Measurements from ENCODE around the gene CLUH. TPM values are rescaled to one million over a fixed set of nuclear protein-coding genes. Genes with fewer than 3 reads are reported as not detected.

The CLUH gene, protein sequence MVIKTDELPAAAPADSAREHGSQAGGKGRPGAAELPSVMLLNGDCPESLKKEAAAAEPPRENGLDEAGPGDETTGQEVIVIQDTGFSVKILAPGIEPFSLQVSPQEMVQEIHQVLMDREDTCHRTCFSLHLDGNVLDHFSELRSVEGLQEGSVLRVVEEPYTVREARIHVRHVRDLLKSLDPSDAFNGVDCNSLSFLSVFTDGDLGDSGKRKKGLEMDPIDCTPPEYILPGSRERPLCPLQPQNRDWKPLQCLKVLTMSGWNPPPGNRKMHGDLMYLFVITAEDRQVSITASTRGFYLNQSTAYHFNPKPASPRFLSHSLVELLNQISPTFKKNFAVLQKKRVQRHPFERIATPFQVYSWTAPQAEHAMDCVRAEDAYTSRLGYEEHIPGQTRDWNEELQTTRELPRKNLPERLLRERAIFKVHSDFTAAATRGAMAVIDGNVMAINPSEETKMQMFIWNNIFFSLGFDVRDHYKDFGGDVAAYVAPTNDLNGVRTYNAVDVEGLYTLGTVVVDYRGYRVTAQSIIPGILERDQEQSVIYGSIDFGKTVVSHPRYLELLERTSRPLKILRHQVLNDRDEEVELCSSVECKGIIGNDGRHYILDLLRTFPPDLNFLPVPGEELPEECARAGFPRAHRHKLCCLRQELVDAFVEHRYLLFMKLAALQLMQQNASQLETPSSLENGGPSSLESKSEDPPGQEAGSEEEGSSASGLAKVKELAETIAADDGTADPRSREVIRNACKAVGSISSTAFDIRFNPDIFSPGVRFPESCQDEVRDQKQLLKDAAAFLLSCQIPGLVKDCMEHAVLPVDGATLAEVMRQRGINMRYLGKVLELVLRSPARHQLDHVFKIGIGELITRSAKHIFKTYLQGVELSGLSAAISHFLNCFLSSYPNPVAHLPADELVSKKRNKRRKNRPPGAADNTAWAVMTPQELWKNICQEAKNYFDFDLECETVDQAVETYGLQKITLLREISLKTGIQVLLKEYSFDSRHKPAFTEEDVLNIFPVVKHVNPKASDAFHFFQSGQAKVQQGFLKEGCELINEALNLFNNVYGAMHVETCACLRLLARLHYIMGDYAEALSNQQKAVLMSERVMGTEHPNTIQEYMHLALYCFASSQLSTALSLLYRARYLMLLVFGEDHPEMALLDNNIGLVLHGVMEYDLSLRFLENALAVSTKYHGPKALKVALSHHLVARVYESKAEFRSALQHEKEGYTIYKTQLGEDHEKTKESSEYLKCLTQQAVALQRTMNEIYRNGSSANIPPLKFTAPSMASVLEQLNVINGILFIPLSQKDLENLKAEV (N-terminal part only)
- total RNA-seq (2021; fragmentation: NEBNext Ultra II Directional; extraction: Animal tissue kit (Norgen Biotek cat#: 25700)) = 10 to 100 TPM; 42.7 to 62.9 (median 48.6) TPM
- long read RNA-seq, partial matches to known transcripts = 2 of 6 reads
- long read RNA-seq, other reads (novel, unspliced or antisense) = 4 of 6 reads

- Mint-ChIP-seq H3K4me1 (ENCODE audit: low read depth) (peaks cover 27% of the 10 kb centered on the region), H3K4me3 (peak within 1 kb of the TSS; percentile 91), H3K36me3 (ENCODE audit: low read depth) (no peaks in the 10 kb centered on the region), H3K27me3 (ENCODE audit: insufficient read depth) (peaks cover 3% of the 10 kb centered on the region), H3K27ac (peak within 1 kb of the TSS; percentile 69), H3K9me3 (no peaks in the 10 kb centered on the region)
- DNase-seq = peak; percentile 94
- TF ChIP-seq, protein P1, sequence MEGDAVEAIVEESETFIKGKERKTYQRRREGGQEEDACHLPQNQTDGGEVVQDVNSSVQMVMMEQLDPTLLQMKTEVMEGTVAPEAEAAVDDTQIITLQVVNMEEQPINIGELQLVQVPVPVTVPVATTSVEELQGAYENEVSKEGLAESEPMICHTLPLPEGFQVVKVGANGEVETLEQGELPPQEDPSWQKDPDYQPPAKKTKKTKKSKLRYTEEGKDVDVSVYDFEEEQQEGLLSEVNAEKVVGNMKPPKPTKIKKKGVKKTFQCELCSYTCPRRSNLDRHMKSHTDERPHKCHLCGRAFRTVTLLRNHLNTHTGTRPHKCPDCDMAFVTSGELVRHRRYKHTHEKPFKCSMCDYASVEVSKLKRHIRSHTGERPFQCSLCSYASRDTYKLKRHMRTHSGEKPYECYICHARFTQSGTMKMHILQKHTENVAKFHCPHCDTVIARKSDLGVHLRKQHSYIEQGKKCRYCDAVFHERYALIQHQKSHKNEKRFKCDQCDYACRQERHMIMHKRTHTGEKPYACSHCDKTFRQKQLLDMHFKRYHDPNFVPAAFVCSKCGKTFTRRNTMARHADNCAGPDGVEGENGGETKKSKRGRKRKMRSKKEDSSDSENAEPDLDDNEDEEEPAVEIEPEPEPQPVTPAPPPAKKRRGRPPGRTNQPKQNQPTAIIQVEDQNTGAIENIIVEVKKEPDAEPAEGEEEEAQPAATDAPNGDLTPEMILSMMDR (IDR thresholded peaks at IDR 0.05) = no peak
Observed at GRCh38 chr17:2711608-2712299, at the start of gene CLUH. CLUH (minus strand) TSS chr17:2711764; CDS start chr17:2711661, 103 bp downstream.

DNA sequence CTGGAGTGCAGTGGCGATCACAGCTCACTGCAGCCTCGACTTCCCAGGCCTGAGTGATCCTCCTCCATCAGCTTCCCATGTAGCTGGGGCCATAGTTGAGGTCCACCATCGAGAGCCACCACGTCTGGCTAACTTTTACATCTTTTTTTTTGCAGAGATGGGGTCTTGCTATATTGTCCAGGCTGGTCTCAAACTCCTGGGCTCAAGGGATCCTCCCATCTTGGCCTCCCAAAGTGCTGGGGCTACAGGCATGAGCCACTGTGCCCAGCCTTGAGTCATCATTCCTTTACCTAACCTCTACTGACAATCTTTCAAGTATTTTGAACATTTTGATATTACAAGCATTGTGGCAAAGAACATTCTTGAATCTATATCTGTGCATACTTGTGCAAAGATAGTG, 47.3 kb upstream of the CLUH start:
- H3K27ac Mint-ChIP-seq = no peak overlapping the region
- DNase-seq = no peak
- 0 out of 2 replicates have a peak, but pooled peaks cover 5% of the 10 kb centered on the region for H3K36me3 Mint-ChIP-seq (ENCODE audit: low read depth)
- TF ChIP-seq, protein P1 (IDR thresholded peaks at IDR 0.05) = no peak
- no peak overlapping the region for H3K4me3 Mint-ChIP-seq
- peaks cover 25% of the 10 kb centered on the region for H3K27me3 Mint-ChIP-seq (ENCODE audit: insufficient read depth)
- no peaks in the 10 kb centered on the region for H3K9me3 Mint-ChIP-seq
- H3K4me1 Mint-ChIP-seq (ENCODE audit: low read depth) = no peaks in the 10 kb centered on the region

DNA sequence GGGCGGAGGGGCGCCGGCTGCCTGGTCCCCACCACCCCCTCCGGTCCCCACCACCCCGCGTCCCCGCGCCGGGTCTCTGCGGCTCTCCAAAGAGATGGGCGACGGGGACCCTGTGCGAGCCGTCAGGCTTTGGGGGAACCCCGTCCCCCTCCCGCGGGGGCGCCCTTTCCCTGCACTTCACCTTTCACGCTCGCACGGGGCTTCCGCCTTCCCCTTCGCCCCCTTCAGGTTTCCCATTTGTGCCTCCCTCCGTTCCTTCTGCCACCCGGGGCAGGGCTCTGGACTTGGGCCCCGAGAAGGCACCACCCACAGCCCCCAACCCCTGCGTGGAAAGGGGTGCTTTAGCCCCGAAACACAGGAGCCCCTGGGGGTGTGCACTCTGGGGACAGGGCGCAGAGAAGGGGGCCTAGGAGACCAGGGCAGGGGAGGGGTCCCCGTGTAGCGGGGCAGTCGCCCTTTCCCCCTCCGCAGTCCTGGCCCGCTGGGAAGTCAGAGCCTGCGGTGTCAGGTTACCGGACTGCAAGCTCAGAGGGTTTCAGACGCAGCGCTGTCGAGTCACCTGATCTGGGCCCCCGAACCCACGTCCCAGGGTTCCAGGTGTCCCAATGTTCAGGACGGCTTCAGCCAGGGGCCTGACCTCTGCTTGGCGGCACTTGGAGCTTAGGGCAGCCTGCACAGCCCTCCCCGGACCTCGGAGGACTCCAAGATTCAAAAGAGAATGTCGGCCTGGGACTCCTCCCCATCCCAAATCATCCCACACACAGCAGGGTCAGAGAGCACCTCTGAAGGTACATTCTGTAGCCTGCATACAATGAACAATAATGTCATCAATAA, 44.5 kb upstream of the CLUH start:
- TF ChIP-seq, protein P1 (IDR thresholded peaks at IDR 0.05) = no peak
- no peak for DNase-seq

DNA sequence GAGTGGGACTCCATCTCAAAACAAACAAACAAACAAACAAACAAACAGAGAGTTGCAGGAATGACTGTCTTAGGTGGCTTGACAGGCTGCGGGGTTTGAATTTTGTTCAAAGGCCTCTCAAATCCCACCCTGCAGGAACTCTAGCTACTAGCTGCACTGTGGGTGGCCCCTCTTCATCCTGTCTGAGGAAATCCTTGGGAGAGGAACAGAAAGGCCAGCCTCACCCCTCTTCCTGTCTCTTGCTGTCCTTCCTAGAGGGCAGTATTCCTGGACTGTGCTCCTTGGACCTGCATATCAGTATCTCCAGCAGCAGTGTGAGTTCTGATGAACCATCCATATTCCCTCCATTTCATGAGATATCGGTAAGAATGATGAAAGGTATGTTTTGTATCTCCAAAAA, 39.9 kb upstream of the CLUH start:
- Mint-ChIP-seq H3K4me3 (no peak overlapping the region), H3K4me1 (ENCODE audit: low read depth) (no peaks in the 10 kb centered on the region), H3K27ac (no peak overlapping the region), H3K27me3 (ENCODE audit: insufficient read depth) (peaks cover 29% of the 10 kb centered on the region), H3K36me3 (ENCODE audit: low read depth) (no peaks in the 10 kb centered on the region), H3K9me3 (no peaks in the 10 kb centered on the region)
- DNase-seq = no peak
- TF ChIP-seq, protein P1 (IDR thresholded peaks at IDR 0.05) = no peak; the same call in 1 of the 2 replicates

More for the DNA sequence above, 44.5 kb upstream of the CLUH start:
- no peaks in the 10 kb centered on the region for H3K9me3 Mint-ChIP-seq
- H3K36me3 Mint-ChIP-seq (ENCODE audit: low read depth) = 0 out of 2 replicates have a peak, but pooled peaks cover 5% of the 10 kb centered on the region
- H3K4me3 Mint-ChIP-seq = no peak overlapping the region
- H3K27ac Mint-ChIP-seq = no peak overlapping the region
- H3K4me1 Mint-ChIP-seq (ENCODE audit: low read depth) = no peaks in the 10 kb centered on the region
- H3K27me3 Mint-ChIP-seq (ENCODE audit: insufficient read depth) = peaks cover 26% of the 10 kb centered on the region
